Measurements from ENCODE around the gene MAGEA2. TPM values are rescaled to one million over a fixed set of nuclear protein-coding genes. Genes with fewer than 3 reads are reported as not detected.

MAGEA2 gene
- total and polyA plus RNA-seq, 2 of the 13 experiments (the other 11 are each of a cell fraction or from before 2014, with no cell fraction given) = 0.05 to 0.15 TPM

Other genes starting within 250 kb of the MAGEA2 start
- not detected in 2 replicates for gene GABRQ, start 115.9 kb downstream of the MAGEA2 start, total RNA-seq (2016; rRNA removed; fragmentation: Illumina TruSeq; extraction: Trizol)
- gene GABRQ, start 115.9 kb downstream of the MAGEA2 start, polyA plus RNA-seq (2011; rRNA removed) = not detected in 2 replicates
- gene MAGEA3, start 55.0 kb downstream of the MAGEA2 start, total RNA-seq (2016; rRNA removed; fragmentation: Illumina TruSeq; extraction: Trizol) = not detected in 2 replicates
- gene MAGEA3, start 55.0 kb downstream of the MAGEA2 start, polyA plus RNA-seq (2011; rRNA removed) = not detected in 2 replicates
- not detected in 2 replicates for gene CSAG2, start 44.6 kb downstream of the MAGEA2 start, total RNA-seq (2016; rRNA removed; fragmentation: Illumina TruSeq; extraction: Trizol)
- not detected in 2 replicates for gene CSAG2, start 44.6 kb downstream of the MAGEA2 start, polyA plus RNA-seq (2011; rRNA removed)
- 0.09 TPM in 1 of 2 replicates, not detected in the other for gene MAGEA2B, start 39.2 kb downstream of the MAGEA2 start, total RNA-seq (2016; rRNA removed; fragmentation: Illumina TruSeq; extraction: Trizol)
- gene MAGEA2B, start 39.2 kb downstream of the MAGEA2 start, polyA plus RNA-seq (2011; rRNA removed) = not detected in 2 replicates
- not detected in 2 replicates for gene CSAG1, start 20.1 kb downstream of the MAGEA2 start, total RNA-seq (2016; rRNA removed; fragmentation: Illumina TruSeq; extraction: Trizol)
- gene CSAG1, start 20.1 kb downstream of the MAGEA2 start, polyA plus RNA-seq (2011; rRNA removed) = not detected in 2 replicates
- gene MAGEA12, start 20.1 kb downstream of the MAGEA2 start, total RNA-seq (2016; rRNA removed; fragmentation: Illumina TruSeq; extraction: Trizol) = not detected in 2 replicates
- not detected in 2 replicates for gene MAGEA12, start 20.1 kb downstream of the MAGEA2 start, polyA plus RNA-seq (2011; rRNA removed)
- not detected in 2 replicates for gene CSAG3, start 5.4 kb upstream of the MAGEA2 start, total RNA-seq (2016; rRNA removed; fragmentation: Illumina TruSeq; extraction: Trizol)
- not detected in 2 replicates for gene CSAG3, start 5.4 kb upstream of the MAGEA2 start, polyA plus RNA-seq (2011; rRNA removed)
- 0.97 and 1.3 TPM in 2 replicates for gene MAGEA6, start 15.8 kb upstream of the MAGEA2 start, total RNA-seq (2016; rRNA removed; fragmentation: Illumina TruSeq; extraction: Trizol)
- gene MAGEA6, start 15.8 kb upstream of the MAGEA2 start, polyA plus RNA-seq (2011; rRNA removed) = 0.18 and 0.30 TPM in 2 replicates
- gene CETN2, start 76.9 kb upstream of the MAGEA2 start, total RNA-seq (2016; rRNA removed; fragmentation: Illumina TruSeq; extraction: Trizol) = 85.4 and 129 TPM in 2 replicates
- gene CETN2, start 76.9 kb upstream of the MAGEA2 start, polyA plus RNA-seq (2011; rRNA removed) = 13.1 and 17.2 TPM in 2 replicates
- gene NSDHL, start 77.2 kb upstream of the MAGEA2 start, total RNA-seq (2016; rRNA removed; fragmentation: Illumina TruSeq; extraction: Trizol) = 47.6 and 49.3 TPM in 2 replicates
- gene NSDHL, start 77.2 kb upstream of the MAGEA2 start, polyA plus RNA-seq (2011; rRNA removed) = 26.2 and 35.9 TPM in 2 replicates
- 1.6 and 1.9 TPM in 2 replicates for gene ZNF185, start 144.2 kb upstream of the MAGEA2 start, total RNA-seq (2016; rRNA removed; fragmentation: Illumina TruSeq; extraction: Trizol)
- gene ZNF185, start 144.2 kb upstream of the MAGEA2 start, polyA plus RNA-seq (2011; rRNA removed) = 2.9 and 3.4 TPM in 2 replicates
- not detected in 2 replicates for gene PNMA5, start 240.3 kb upstream of the MAGEA2 start, total RNA-seq (2016; rRNA removed; fragmentation: Illumina TruSeq; extraction: Trizol)
- gene PNMA5, start 240.3 kb upstream of the MAGEA2 start, polyA plus RNA-seq (2011; rRNA removed) = not detected in 2 replicates

Measured in HepG2 (cell line).